Measurements from ENCODE around the gene TREX2. TPM values are rescaled to one million over a fixed set of nuclear protein-coding genes. Genes with fewer than 3 reads are reported as not detected.

TREX2 gene
- total RNA-seq, 1 experiment from 2014 or later = 2.9 TPM

DNA sequence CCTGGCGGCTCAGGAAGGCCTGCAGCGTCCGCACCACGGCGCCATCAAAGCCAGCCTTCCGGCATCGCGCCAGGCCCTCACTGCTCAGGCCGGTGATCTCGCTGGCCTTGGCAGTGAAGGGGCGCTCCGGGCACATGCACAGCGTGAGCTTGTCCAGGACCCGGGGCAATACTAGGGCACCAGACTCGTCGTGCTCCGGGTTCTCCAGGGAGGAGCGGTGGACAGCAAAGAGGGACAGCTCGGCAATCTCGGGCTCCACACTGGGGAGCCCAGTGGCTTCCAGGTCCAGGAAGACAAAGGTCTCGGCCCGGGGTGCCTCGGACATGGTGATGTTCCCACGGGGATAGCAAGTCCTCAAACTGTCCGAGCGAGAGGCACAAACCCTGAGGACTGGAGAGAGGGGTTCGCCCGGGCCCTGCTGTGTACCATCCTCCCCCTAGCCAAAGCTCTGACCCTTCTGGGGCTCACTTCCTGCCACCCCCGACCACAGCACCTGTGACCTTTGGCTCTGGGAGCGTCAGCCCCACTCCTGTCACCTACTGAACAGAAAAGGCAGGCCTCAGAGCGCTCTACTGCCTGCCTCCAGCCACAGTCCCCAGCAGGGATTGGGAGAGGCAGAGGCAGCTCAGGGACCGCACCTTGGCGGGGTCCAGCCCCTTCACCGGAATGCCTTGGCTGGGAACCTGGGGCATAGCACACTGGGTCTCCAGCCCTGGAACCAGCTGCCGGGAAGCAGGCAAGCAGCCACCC, 575 bp downstream of the TREX2 start:
- no peak for DNase-seq (ENCODE audit: low read depth, low spot score)
- no peaks in the 10 kb centered on the region for H3K79me2 ChIP-seq (ENCODE audit: insufficient read depth, low read length)
- no peaks in the 10 kb centered on the region for H4K20me1 ChIP-seq (ENCODE audit: insufficient read depth)
- H3K9me3 ChIP-seq (ENCODE audit: control insufficient read depth in 1 of 2, insufficient read depth in 1 of 2, low read depth in 1 of 2, low read length in 2 of 2) = no peaks in the 10 kb centered on the region
- H3K4me2 ChIP-seq (ENCODE audit: low read length) = no peak overlapping the region
- no peak overlapping the region for H3K4me3 ChIP-seq (replicated peaks in 1 of 2; ENCODE audit: low read depth in 1 of 2, low read length in 2 of 2)
- H3K9me2 ChIP-seq (ENCODE audit: insufficient read depth) = no peaks in the 10 kb centered on the region
- H3K9ac ChIP-seq (ENCODE audit: low read length) = no peak overlapping the region
- ChIA-PET POLR2A (no interaction called here), CTCF (no interaction called here), RAD21 (ENCODE audit: low non-redundant PET in 1 of 2, low total read pairs in 2 of 2, uncharacterized antibody in 2 of 2, unreplicated experiment in 2 of 2) (no interaction called here)
- no peaks in the 10 kb centered on the region for H3K27me3 ChIP-seq (ENCODE audit: insufficient read depth, low read length)
- ATAC-seq = no peak
- H2AFZ ChIP-seq (ENCODE audit: low read depth, low read length, poor library complexity, severe bottlenecking) = no peak overlapping the region
- intact Hi-C loops (cut with micrococcal nuclease) = no loop called here
- no peak overlapping the region for H3K27ac ChIP-seq (ENCODE audit: low read depth, low read length)
- peaks cover 0 to 7% of the 10 kb centered on the region in 2 experiments; a peak in 1 of 4 replicates for H3K4me1 ChIP-seq (ENCODE audit: control insufficient read depth in 1 of 2, insufficient read depth in 2 of 2, low read length in 2 of 2)
- BruUV-seq (replicated peaks) = no TSS peak
- TF ChIP-seq SIN3A (IDR thresholded peaks at IDR 0.05; ENCODE audit: low read depth) (no peak), JUND (IDR thresholded peaks at IDR 0.05) (no peak), POLR2AphosphoS5 (IDR thresholded peaks at IDR 0.05; ENCODE audit: low read depth, low read length) (no peak), EZH2phosphoT487 (IDR thresholded peaks at IDR 0.05; ENCODE audit: borderline replicate concordance) (no peak), CBX3 (IDR thresholded peaks at IDR 0.05; ENCODE audit: low read depth) (no peak), FOSL1 (IDR thresholded peaks at IDR 0.05; ENCODE audit: low read depth) (no peak), POLR2A (IDR thresholded peaks at IDR 0.05; ENCODE audit: borderline replicate concordance, extremely low read depth, insufficient read depth, insufficient read length) (no peak), YY1 (IDR thresholded peaks at IDR 0.05; ENCODE audit: extremely low read depth, insufficient replicate concordance, low read depth, low read length) (no peak), CEBPB (IDR thresholded peaks at IDR 0.05; ENCODE audit: low read depth) (no peak), TCF7L2 (IDR thresholded peaks at IDR 0.05; ENCODE audit: borderline replicate concordance, extremely low read depth, insufficient read depth, insufficient read length) (no peak), ZNF274 (IDR thresholded peaks at IDR 0.05; ENCODE audit: low read depth, low read length) (no peak), EZH2 (IDR thresholded peaks at IDR 0.05) (no peak), RAD21 (IDR thresholded peaks at IDR 0.05; ENCODE audit: low read depth) (no peak)
- TF ChIP-seq, protein P1, sequence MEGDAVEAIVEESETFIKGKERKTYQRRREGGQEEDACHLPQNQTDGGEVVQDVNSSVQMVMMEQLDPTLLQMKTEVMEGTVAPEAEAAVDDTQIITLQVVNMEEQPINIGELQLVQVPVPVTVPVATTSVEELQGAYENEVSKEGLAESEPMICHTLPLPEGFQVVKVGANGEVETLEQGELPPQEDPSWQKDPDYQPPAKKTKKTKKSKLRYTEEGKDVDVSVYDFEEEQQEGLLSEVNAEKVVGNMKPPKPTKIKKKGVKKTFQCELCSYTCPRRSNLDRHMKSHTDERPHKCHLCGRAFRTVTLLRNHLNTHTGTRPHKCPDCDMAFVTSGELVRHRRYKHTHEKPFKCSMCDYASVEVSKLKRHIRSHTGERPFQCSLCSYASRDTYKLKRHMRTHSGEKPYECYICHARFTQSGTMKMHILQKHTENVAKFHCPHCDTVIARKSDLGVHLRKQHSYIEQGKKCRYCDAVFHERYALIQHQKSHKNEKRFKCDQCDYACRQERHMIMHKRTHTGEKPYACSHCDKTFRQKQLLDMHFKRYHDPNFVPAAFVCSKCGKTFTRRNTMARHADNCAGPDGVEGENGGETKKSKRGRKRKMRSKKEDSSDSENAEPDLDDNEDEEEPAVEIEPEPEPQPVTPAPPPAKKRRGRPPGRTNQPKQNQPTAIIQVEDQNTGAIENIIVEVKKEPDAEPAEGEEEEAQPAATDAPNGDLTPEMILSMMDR (IDR thresholded peaks at IDR 0.05 in 2 of 3, conservative IDR thresholded peaks at IDR 0.05 in 1 of 3; ENCODE audit: borderline replicate concordance in 1 of 3, insufficient read depth in 1 of 3, low read depth in 2 of 3, low read length in 2 of 3) = no peak
- TF ChIP-seq, protein P2, sequence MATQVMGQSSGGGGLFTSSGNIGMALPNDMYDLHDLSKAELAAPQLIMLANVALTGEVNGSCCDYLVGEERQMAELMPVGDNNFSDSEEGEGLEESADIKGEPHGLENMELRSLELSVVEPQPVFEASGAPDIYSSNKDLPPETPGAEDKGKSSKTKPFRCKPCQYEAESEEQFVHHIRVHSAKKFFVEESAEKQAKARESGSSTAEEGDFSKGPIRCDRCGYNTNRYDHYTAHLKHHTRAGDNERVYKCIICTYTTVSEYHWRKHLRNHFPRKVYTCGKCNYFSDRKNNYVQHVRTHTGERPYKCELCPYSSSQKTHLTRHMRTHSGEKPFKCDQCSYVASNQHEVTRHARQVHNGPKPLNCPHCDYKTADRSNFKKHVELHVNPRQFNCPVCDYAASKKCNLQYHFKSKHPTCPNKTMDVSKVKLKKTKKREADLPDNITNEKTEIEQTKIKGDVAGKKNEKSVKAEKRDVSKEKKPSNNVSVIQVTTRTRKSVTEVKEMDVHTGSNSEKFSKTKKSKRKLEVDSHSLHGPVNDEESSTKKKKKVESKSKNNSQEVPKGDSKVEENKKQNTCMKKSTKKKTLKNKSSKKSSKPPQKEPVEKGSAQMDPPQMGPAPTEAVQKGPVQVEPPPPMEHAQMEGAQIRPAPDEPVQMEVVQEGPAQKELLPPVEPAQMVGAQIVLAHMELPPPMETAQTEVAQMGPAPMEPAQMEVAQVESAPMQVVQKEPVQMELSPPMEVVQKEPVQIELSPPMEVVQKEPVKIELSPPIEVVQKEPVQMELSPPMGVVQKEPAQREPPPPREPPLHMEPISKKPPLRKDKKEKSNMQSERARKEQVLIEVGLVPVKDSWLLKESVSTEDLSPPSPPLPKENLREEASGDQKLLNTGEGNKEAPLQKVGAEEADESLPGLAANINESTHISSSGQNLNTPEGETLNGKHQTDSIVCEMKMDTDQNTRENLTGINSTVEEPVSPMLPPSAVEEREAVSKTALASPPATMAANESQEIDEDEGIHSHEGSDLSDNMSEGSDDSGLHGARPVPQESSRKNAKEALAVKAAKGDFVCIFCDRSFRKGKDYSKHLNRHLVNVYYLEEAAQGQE (IDR thresholded peaks at IDR 0.05; ENCODE audit: low read depth) = no peak
- TF ChIP-seq, protein P3, sequence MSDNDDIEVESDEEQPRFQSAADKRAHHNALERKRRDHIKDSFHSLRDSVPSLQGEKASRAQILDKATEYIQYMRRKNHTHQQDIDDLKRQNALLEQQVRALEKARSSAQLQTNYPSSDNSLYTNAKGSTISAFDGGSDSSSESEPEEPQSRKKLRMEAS (IDR thresholded peaks at IDR 0.05) = no peak
- H3K36me3 ChIP-seq (ENCODE audit: control insufficient read depth in 1 of 2, insufficient read depth in 2 of 2, low read length in 2 of 2) = no peaks in the 10 kb centered on the region
